Prostate gland (tissue), 2 donors: Measurements from ENCODE around the gene GCNA.

Experiments
- POLR2A ChIP-seq: fragments of 450-650 bp; IDR thresholded peaks from one replicate; pipeline ENCODE4 v1.6.1; 2016; ENCODE audit warnings: antibody characterized with exemption, mild to moderate bottlenecking
- TF ChIP-seq, protein P1 (sequence below), 4 experiments: fragments of 200-600 bp in 2 of 4; fragments of 450-650 bp in 2 of 4; sonication (generic) in 2 of 4; IDR thresholded peaks; 1 replicate in 3 of 4; 2 replicates in 1 of 4; pipeline ENCODE4 v1.5.1; 2016 to 2019; ENCODE audit warnings: antibody characterized with exemption in 4 of 4, mild to moderate bottlenecking in 2 of 4, moderate library complexity in 2 of 4

DNA sequence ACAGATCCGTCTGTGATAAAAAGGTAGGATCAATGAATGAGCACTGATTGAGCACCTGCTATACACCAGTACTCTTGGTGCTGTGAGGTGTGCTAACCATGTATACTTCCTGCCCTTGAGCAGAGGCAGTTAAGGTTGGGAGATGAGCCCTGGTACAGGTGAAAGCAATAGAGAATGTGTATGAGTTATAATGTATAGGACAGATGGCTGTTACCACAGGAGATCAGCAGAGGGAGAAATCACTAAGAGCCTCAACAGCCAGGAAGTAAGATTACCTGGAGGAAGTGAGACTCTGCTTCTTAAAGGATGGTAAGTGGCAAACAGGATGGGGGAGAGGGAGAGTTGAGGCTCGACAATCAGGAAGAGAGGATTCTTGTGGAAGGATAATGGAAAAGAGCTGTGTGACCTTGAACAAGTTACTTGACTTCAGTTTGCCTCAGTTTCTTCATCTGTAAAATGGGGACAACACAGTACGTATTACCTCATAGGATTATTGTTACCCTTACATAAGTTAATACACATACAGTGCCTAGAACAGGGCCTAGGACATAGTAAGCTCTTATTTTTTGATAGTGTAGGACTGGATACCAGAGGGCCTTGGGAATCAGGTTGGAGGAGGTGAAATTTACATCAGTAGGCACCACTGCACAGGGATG is 31.0 kb downstream of the GCNA start:
- TF ChIP-seq, protein P1, sequence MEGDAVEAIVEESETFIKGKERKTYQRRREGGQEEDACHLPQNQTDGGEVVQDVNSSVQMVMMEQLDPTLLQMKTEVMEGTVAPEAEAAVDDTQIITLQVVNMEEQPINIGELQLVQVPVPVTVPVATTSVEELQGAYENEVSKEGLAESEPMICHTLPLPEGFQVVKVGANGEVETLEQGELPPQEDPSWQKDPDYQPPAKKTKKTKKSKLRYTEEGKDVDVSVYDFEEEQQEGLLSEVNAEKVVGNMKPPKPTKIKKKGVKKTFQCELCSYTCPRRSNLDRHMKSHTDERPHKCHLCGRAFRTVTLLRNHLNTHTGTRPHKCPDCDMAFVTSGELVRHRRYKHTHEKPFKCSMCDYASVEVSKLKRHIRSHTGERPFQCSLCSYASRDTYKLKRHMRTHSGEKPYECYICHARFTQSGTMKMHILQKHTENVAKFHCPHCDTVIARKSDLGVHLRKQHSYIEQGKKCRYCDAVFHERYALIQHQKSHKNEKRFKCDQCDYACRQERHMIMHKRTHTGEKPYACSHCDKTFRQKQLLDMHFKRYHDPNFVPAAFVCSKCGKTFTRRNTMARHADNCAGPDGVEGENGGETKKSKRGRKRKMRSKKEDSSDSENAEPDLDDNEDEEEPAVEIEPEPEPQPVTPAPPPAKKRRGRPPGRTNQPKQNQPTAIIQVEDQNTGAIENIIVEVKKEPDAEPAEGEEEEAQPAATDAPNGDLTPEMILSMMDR (IDR thresholded peaks at IDR 0.05): no peak
- TF ChIP-seq POLR2A: no peak
